ENCODE results near the gene TIE1.

The TIE1 gene

DNA sequence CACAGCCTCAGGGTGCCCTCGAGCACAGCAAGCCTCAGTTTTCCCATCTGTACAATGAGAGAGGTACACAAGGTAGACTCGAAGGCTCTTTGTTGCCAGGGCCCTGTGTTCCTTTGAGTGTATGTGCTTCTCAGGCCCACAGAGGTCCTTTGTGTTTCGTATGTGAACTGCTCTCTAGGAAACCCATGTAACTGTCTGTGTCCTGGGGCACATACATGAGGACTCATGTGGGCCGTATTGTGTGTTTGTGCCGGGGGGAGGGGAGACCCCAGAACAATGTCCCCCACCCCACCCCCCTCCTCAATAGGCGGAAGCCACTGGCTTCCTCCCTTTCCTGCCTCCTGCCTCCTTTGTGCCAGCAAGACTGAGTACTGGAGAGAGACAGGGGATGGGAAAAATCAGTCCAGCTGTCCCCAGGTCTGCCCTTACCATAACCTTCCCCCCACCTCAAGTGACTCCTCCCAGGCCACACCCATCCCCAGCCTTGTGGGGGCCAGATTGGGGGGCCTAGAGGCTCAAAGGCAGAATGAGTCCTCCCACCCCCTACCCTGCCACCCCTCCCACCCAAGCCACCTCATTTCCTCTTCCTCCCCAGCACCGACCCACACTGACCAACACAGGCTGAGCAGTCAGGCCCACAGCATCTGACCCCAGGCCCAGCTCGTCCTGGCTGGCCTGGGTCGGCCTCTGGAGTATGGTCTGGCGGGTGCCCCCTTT lies at the start of gene TIE1:
TIE1 (plus strand) TSS at position 605 of the 717 bp plus-strand sequence; CDS start at position 695, 90 bp downstream.
- no peak for DNase-seq

DNA sequence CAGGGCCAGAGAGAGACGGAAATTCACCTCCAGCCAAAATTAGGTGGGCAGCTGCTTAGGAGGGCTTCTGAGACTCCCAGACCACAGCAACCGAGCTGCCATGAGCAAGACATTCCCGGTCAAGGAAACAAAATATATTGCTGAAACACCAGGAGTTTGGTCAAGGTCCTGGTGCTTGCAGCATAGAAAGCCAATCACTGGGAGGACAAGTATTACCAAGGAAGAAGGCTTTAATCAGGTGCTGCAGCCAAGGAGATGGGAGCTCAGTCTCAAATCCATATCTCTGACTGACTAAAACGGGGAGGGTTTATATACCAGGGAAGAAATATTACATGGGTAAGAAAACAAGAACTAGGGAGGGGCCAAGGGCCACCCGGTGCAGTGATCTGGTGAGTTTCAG lies 49.8 kb upstream of the TIE1 start:
- DNase-seq, result no peak

DNA sequence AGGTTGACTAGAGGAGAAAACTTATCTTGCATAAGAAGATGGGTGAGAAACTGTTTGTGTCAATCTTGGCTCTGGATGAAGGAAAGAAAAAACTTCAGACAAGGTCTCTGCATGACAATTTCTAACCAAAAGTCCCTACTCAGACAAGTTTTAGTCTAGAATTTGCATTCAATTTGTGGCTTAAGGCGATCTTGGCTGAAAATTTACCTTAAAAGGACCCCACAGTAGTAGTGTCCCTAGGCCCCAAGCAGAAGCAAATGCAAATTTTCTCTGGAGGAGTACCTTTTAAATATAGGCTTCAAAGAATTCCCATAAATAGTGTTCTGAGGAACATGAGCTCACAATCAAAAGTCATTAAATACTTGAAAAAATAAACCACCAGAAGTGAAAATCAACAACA lies 48.6 kb upstream of the TIE1 start:
- no peak for DNase-seq

DNA sequence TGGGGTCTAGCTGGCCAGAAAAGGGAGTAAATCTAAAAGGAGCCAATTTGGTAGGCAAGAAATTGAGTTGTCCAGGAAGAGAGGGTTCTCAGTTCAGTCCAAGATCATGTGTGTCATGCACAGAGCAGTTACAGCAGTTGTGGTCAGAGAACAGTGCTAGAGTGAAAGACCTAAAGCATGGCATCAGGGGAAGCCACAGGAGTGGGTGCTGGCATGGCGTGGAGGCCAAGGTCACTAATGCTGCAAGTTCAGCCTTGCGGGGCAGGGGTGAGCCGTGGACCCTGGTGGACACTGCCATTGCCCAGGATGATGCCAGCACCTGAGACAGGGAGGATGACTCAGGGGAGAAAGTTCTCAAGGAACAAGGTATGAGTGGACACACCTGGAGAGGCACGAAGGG lies 47.6 kb upstream of the TIE1 start:
- no peak for DNase-seq

DNA sequence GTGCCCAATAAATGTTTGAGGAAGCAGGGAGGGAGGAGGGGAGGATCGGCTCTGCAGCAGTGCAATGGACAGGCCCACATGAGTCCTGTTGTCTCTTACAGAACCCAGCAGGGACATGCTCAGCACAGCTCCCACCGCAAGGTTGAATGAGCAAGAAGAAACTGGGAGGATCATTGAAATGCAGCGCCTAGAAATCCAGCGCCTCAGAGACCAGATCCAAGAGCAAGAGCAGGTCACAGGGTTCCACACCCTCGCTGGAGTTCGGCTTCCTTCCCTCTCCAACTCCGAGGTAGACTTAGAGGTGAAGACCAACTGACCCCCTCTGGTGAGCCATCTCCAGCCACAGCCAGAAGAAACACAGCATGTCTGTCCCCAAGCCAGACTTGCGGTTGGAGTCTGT lies 46.9 kb upstream of the TIE1 start:
- no peak for DNase-seq

DNA sequence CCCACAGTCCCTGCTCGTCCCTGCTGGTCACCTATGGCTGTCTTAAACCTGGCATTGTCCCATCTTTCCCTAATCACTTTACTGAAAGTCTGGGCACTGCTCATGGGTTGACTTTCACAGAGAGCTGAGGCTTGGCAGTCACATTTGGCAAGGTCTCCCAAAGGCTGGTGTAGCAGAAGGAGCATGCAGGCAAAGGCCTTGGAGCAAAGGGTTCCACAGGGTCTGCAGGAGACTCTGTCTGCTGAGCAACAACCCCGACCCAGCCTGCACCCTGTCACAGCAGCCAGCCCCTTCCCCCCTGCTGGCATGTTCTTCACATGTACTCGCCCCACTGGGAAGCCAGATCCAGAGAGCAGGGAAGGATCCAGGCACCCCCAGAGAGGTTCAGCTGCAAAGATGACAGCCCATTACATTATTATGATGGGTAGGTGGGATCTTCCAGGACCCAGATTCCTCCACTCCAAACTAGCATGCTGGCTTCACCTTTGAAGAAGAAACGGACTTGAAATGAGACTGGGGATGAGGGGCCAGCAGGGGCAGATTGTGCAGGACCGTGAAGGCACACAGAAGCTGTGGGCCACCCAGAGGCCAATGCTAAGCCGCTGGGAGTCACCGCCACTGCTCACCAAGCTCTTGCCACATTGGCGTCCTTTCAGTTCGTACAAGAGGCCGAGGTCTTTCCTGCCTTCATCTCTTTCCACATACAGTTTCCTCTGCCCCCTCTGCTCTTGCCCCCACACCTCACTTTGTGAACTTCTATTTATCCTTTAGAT lies 45.2 kb upstream of the TIE1 start:
- no peak for DNase-seq

DNA sequence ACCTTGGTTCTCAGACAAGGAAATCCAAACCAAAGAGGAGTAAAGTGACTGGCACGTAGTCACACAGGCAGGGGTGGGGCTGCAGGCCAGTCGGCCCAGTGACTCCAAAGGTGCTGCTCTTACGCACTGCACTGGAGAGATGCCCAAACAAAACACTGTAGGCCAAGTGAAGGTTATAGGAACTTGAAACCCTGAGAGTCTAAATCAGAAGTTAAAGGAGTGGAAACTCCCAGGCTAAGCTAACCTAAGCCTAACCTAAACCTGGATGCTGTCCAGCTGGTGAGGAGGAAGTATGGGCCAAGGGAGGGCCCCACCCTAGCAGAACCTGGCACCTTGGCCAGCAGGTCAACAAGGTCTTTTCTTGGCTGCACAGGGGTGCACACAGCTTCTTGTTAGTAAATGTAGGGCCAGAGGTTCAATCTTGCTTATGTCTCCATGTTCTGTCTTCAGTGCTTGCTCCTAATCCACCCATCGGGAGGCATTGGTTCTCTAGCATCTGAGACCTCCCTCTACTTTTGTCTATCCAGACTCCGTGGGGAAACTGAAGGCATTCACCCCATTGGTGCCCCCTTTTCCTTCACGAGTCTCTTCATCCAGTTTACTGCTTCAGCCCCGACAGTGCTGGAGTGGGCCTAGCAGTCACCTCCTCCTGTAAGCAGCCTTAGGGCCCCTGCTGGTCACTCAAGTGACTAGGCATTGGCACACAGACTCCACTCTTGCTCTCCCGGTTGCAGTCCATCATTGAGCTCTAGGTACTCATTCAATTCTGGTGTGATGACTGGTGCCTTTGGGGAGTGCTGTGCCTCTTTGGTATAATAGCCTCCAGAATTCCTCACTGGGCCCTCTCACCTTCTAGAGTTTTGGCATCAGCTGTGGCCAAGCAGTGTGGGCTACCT lies 43.9 kb upstream of the TIE1 start:
- DNase-seq, result no peak

DNA sequence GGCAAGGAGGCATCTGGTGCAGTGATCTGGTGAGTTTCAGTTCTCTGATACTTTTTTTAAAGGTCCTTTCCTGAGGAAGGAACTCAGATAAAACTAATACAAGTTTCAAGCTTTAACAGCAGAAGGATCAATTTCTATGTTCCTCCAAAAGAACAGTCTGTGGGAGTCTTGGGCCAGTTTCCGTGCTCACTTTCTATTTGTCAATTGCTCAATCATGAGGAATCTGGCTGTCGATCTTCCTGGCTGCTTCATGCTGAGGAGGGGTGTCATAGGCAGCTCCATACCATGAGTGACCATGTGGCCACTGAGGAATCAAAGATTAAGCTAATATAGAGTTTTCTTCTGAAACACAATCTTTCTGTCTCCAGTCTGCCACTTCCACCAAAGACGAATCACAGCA lies 42.4 kb upstream of the TIE1 start:
- no peak for DNase-seq

DNA sequence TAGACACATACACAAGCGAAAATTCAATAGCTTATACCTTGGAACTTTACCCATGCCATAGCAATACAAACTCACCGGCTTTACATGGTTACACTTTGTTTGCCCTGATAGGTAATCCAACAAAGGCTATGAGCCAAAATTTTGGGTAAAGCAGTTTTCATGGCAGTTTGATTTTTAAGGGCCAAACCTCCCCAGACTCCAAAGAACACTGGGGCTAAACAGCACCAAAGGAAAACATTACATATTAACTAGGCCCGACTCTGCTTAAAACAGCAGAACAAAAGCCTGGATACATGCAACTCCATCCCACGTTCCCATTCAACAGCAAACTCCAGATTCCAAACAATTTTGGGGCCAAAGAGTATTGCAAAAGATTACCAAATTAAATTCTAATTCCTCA lies 35.4 kb upstream of the TIE1 start:
- DNase-seq, result no peak

DNA sequence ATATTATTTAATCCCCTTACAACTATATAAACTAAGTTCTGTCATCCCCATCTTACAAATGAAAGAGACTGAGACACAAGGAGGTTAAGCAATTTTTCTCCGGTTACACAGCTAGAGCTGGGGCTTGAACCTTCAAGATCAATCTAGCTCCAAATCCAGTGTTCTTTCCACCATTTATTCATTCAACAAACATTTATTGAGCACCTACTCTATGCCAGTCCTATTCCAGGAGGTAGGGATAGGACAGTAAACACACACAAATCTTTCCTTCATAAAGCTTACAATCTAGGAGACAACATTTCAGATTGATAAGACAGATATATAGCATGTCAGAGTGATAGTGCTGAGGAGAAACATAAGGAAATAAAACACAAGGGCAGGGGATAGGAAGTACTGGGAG lies 33.9 kb upstream of the TIE1 start:
- DNase-seq, result no peak

DNA sequence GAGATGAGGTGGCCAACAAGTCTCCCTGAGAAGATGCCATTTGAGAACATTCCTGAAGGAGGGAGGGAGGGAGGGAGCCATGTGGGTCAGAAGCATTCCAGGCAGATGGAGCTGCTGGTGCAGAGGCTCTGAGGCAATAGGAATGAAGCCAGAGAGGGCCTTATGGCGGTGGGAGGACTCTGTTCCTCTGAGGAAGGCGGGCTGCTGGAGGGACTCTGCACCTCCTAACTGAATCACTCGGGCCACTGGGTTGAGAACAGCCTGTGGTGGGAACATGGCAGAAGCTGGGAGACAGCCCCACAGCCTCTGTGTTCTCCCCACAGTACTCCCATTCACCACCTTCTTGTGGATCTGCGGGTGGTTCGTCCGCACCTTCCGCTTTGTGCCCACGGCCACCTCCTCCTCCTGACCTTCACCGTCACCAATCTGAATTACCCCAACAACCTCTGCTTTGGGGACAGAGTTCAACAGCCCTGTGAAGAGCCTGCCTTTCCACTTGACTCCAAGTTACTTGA lies 33.4 kb upstream of the TIE1 start:
- no peak for DNase-seq

DNA sequence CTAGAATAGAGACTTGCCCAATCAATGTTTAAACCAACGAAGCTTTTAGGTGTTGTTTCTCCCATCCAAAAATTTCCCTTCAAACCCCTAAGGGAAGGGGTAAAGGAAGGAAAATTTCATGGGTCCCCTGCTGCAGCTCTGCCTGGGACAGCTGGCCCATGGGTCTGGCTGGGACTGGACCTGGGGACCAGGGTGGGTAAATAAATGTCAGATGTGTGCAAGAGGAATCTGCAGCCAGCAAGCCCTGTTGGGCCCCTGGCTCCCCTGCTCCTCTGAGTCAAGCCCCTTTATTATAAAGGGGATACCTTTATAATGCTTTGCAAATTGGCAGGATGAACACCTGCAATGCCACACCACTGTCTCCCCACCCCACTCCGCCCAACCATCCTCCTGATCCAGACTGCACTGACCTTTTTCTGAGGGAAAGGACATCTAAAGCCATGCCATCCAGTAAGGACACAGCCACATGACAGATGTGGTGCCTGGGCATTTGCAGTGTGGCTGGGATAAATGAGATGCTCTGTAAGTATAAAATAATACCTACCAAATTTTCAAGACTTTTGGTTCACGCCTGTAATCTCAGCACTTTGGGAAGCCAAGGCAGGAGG lies 32.9 kb upstream of the TIE1 start:
- DNase-seq, result no peak

DNA sequence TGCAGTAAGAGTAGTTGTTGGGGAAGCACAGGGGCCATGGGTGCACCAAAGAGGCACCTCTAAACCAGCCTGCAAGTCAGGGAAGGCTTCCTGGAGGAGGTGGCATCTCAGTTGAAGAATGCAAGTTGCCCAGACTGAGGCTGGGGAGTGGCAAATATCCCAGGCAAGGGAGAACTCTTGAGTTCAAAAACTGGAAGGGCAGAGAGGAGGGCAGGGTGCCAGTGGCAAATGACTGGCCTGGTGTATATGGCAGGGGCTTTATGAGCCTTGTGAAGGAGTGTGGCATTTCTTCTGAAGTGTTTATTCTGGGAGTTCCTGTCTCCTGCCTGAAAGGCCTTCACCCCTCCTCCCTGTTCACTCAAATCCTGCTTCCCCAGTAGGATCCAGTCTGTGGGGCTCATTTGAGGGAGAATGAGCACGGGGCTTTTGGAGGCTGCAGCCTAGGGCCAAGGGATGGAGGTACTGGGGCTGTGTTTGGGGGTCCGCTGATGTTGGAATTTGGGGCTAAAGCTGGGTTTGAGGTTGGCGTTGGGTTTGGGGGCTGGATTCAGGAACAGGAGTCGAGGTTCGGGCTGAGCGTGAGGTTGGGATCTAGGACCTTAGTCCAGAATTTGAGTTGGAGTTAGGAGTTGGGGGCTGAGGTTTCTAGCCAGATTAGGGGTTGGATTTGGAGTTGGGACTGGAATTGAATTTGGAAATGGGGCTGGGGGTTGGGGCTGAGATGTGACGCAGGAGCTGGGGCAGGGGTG lies 31.0 kb upstream of the TIE1 start, which contains the start of gene TMEM125:
TMEM125 (plus strand) TSS at position 357 of the 749 bp plus-strand sequence. CDS start 2,740 bp downstream, outside the sequence.
- no peak for DNase-seq

DNA sequence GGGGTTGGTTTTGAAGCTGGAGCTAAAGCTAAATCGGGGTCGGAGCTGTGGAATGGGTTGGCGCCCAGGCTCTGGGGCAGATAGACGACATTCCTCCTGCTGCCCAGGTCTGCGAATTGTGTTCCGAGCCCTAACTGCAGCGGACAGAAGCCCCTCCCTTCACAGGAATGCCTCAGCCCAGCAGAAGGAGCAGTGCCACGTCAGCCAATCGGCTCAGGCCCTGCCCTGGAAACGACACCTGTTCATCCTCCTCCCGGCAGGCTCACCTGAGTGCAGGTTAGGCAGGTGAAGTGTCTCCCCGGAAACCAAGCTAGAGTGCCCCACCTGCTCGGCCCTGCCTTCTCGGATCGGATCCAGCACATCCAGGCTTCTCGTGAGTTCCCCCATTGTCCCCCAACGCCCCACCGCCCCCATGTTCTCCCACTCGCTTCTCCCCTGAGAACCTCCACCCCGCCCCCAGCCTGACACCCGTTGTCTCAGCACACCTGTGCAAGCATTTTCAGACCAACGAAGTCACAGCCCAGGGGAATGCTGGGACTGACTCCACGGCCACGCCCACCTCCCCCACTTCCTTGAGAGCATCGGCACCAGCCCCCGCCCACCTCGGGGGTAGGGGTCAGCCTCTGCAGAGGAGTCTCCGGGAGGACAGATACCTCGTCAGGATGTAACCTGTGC lies 30.2 kb upstream of the TIE1 start:
- no peak for DNase-seq

DNA sequence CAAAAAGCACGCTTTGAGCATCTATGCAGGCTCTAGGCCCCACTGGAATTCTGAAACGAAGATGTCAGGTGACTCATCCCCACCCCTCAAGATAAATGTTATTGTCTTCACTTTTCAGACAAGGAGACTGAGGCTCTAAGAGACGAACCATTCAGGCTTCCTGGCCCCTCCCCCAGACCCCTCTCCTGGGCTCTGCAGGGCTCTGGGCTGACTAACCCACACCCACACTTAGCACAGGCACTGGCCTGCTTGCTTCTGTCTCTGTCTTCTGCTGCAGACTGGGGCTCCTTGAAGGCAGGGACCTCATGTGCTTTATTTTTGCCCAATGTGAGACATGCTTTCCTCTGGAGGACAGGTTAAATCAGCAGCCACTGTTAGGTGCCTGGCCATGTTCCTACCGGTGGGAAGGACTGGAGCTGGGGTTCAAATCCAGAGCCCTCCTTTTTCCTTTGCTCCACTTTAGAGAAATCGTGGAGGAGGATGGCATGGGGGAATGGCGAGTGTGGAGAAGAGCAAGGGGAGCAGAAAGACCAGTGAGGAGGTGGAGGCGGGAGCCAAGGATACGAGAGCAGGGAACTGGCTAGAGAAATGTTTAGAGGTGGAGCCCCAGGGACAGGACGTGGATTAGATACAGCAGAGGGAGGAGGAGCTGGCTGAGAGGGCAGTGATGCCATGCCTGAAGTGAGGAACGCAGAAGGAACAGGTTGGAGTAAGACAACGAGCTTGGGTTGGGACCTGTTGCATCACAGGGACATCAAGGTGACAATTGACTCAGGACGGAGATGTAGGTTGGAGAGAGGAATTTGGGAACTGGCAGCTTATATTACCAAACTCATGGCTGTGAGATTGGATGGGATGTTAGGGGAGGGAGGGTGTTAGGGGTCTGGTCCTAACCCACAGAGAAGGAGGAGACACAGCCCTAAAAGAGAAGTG lies 29.3 kb upstream of the TIE1 start:
- no peak for DNase-seq

DNA sequence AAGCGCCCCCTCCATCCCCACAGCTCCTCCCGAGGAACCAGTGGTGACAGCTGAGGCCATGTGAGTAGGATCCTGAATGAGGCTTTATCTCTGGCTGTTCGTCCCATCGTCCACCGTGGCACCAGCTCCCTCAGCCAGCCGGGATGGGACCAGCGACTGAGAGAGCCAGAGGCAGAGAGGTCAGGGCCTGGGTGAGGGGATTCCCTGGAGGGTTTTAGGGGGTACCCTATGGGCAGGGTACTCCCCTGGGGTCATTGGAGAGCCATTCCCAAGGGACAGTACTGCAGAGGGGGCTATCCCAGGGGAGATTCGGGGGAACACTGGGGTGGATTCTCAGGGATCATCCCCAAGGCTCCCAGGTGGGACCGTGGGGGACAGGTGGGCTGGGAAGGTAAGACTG lies 28.6 kb upstream of the TIE1 start:
- DNase-seq, result no peak

DNA sequence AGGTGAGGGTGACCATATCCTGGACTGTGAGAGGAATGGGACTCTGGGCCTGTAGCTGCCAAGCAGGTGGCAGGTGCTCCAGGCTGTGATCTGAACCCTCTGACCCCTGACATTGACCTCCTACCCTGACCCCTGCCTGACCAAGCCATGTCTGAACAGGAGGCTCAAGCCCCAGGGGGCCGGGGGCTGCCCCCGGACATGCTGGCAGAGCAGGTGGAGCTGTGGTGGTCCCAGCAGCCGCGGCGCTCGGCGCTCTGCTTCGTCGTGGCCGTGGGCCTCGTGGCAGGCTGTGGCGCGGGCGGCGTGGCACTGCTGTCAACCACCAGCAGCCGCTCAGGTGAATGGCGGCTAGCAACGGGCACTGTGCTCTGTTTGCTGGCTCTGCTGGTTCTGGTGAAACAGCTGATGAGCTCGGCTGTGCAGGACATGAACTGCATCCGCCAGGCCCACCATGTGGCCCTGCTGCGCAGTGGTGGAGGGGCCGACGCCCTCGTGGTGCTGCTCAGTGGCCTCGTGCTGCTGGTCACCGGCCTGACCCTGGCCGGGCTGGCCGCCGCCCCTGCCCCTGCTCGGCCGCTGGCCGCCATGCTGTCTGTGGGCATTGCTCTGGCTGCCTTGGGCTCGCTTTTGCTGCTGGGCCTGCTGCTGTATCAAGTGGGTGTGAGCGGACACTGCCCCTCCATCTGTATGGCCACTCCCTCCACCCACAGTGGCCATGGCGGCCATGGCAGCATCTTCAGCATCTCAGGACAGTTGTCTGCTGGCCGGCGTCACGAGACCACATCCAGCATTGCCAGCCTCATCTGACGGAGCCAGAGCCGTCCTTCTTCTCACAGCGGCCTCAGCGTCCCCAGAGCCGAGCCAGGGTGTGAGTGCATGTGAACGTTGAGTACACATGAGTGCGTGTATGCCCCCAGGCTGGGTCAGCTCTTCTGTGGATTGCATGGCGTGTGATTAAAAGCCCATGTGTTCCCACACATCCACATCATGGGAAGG lies 27.9 kb upstream of the TIE1 start:
- DNase-seq, result no peak

DNA sequence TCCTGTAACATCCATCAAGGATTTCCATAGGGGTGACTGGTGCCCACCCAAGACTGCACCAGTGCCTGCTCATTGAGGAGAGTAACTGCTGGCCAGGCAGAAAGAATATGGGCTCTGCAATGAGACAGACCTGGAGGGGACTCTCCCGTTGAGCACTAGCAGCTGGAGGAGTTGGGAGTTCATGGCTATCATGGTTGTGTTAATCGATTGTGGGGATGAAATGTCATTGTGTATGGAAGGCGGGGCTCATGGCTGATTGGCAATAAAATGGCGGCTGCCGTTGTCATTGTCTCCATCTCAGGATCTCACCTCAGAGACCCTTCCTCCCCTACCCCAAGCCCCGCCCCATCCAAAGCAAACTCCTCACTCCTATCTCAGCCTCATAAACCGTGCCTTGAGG lies 27.1 kb upstream of the TIE1 start:
- DNase-seq, result no peak

All from NCI-H82 (cell line).